GM18909 (cell line): ENCODE measurements around the gene TPP2.

Source experiments
- ATAC-seq: cut with Tn5 transposase; IDR thresholded peaks from one replicate; pipeline ENCODE4 v1.9.1; 2021; ENCODE audit warnings: mild to moderate bottlenecking; ENCODE audit not compliant: unreplicated experiment, poor library complexity

The TPP2 gene

GRCh38 chr13:102687520-102687919 lies 90.7 kb downstream of the TPP2 start:
- ATAC-seq, result no peak

GRCh38 chr13:102688306-102688973 lies 91.7 kb downstream of the TPP2 start:
- no peak for ATAC-seq

- no peak for ATAC-seq
Observed at GRCh38 chr13:102690883-102691282, 94.1 kb downstream of the TPP2 start.

- ATAC-seq, result no peak
Observed at GRCh38 chr13:102692491-102692826, 95.7 kb downstream of the TPP2 start.

GRCh38 chr13:102693250-102693649 lies 96.5 kb downstream of the TPP2 start:
- no peak for ATAC-seq

- no peak for ATAC-seq
Observed at GRCh38 chr13:102693776-102694175, 97.0 kb downstream of the TPP2 start.

- ATAC-seq, result no peak
Observed at GRCh38 chr13:102694937-102695336, 98.2 kb downstream of the TPP2 start, which contains the start of gene METTL21C. Gene METTL21C, minus strand, starts transcription at chr13:102695044. Its CDS starts 546 bp downstream, at chr13:102694498.

GRCh38 chr13:102696465-102696864 lies 99.7 kb downstream of the TPP2 start:
- ATAC-seq, result no peak

- no peak for ATAC-seq
Observed at GRCh38 chr13:102697264-102697663, 100.5 kb downstream of the TPP2 start.

GRCh38 chr13:102697929-102698648 lies 101.3 kb downstream of the TPP2 start:
- no peak for ATAC-seq

GRCh38 chr13:102698649-102698980 lies 101.8 kb downstream of the TPP2 start:
- ATAC-seq, result no peak

GRCh38 chr13:102699504-102699903 lies 102.7 kb downstream of the TPP2 start:
- no peak for ATAC-seq

GRCh38 chr13:102700088-102701031 lies 103.6 kb downstream of the TPP2 start:
- ATAC-seq, result no peak

GRCh38 chr13:102701331-102701730 lies 104.5 kb downstream of the TPP2 start:
- no peak for ATAC-seq

- ATAC-seq, result no peak
Observed at GRCh38 chr13:102702965-102703725, 106.4 kb downstream of the TPP2 start.

GRCh38 chr13:102703726-102704035 lies 106.9 kb downstream of the TPP2 start:
- ATAC-seq, result no peak

- ATAC-seq, result no peak
Observed at GRCh38 chr13:102704238-102705058, 107.7 kb downstream of the TPP2 start.

GRCh38 chr13:102707467-102707866 lies 110.7 kb downstream of the TPP2 start:
- ATAC-seq, result no peak

- ATAC-seq, result no peak
Observed at GRCh38 chr13:102708211-102708610, 111.4 kb downstream of the TPP2 start.

- ATAC-seq, result no peak
Observed at GRCh38 chr13:102708991-102709390, 112.2 kb downstream of the TPP2 start.
